K562 (cell line): ENCODE measurements around the gene TBC1D10A. TPM values are rescaled to one million over a fixed set of nuclear protein-coding genes. Genes with fewer than 3 reads are reported as not detected.
A peak's percentile ranks its signal among the peaks of the same experiment; 100 is the strongest.

Source experiments
- ATAC-seq: fragments of 200-7000 bp; cut with Tn5 transposase; 3 replicates; pipeline ENCODE4 v1.9.1; 2020; ENCODE audit warnings: moderate library complexity
- BruUV-seq: library from RNA; stranded (reverse); fragments of 400-500 nt; replicated peaks from 2 replicates; lab custom pipeline; 2021; lab: Mats Ljungman, UMichigan
- CTCF ChIA-PET: fragments of 300-600 bp; formaldehyde crosslinking; extraction: SDS; loops from one replicate; lab custom pipeline; 2021; ENCODE audit warnings: low intra/inter-chr PET ratio; lab: Yijun Ruan, JAX
- POLR2A ChIA-PET: fragments of 300-600, 350-650 bp; sonication (Branson Sonifier 250); formaldehyde crosslinking; extraction: SDS; loops from one replicate; lab custom pipeline; 2021; ENCODE audit warnings: antibody characterized with exemption, inconsistent platforms; lab: Yijun Ruan, JAX
- DNase-seq, 4 experiments: peaks; one replicate each; pipeline versions ENCODE4 v3.0.0 to v3.0.0-alpha.2; 2011 to 2018; ENCODE audit warnings: low spot score in 3 of 4, mixed read lengths in 3 of 4; ENCODE audit errors: extremely low read depth in 1 of 4
- FAIRE-seq: peaks from 2 replicates; lab custom pipeline; 2011; peaks lifted over from hg19 to GRCh38; lab: Jason Lieb, UNC
- H2AFZ ChIP-seq: 2 replicates; pipeline ENCODE4 v1.6.0; 2011; ENCODE audit warnings: low read depth, low read length, control low read depth, inconsistent platforms
- H3K27ac ChIP-seq: fragments of 200-600 bp; 3 replicates; pipeline ENCODE4 v1.8.0; 2011; ENCODE audit warnings: low read depth, mild to moderate bottlenecking, control low read depth, inconsistent platforms, low read length, moderate library complexity, mixed read lengths; ENCODE audit errors: extremely low read depth
- H3K27me3 ChIP-seq, 2 experiments: fragments of 300-600 bp in 1 of 2; 2 replicates in 1 of 2; 3 replicates in 1 of 2; pipeline versions ENCODE4 v1.6.0 to v1.8.0; 2011; ENCODE audit warnings: inconsistent platforms in 2 of 2, low read length in 2 of 2, mild to moderate bottlenecking in 1 of 2, mixed read lengths in 1 of 2, moderate library complexity in 1 of 2; ENCODE audit not compliant: control insufficient read depth in 2 of 2, insufficient read depth in 2 of 2
- H3K36me3 ChIP-seq: fragments of 300-600 bp; 3 replicates; pipeline ENCODE4 v1.8.0; 2011; ENCODE audit warnings: mild to moderate bottlenecking, low read length, inconsistent platforms; ENCODE audit not compliant: control insufficient read depth, insufficient read depth
- H3K4me1 ChIP-seq, 2 experiments: fragments of 200-600 bp in 1 of 2; replicated peaks in 1 of 2; 2 replicates in 1 of 2; 3 replicates in 1 of 2; pipeline versions ENCODE4 v1.5.1 to v1.8.0; 2011; ENCODE audit warnings: inconsistent platforms in 2 of 2, low read length in 2 of 2, mild to moderate bottlenecking in 1 of 2, mixed read lengths in 1 of 2, moderate library complexity in 1 of 2; ENCODE audit not compliant: control insufficient read depth in 2 of 2, insufficient read depth in 2 of 2
- H3K4me2 ChIP-seq: 2 replicates; pipeline ENCODE4 v1.6.1; 2011; ENCODE audit warnings: low read length, control low read depth, inconsistent platforms, mixed read lengths; ENCODE audit not compliant: insufficient read depth
- H3K4me3 ChIP-seq: fragments of 200-600 bp; sonication (generic), shearing (Covaris generic); 2 replicates; pipeline ENCODE4 v1.5.1; 2016; ENCODE audit warnings: control low read depth, inconsistent platforms
- H3K79me2 ChIP-seq: fragments of 200-600 bp; 3 replicates; pipeline ENCODE4 v1.8.0; 2011; ENCODE audit warnings: low read length, inconsistent platforms; ENCODE audit not compliant: control insufficient read depth, insufficient read depth
- H3K9ac ChIP-seq, 2 experiments: 2 replicates each; pipeline versions ENCODE4 v1.6.0 to v1.6.1; 2011; ENCODE audit warnings: low read depth in 2 of 2, low read length in 2 of 2, control low read depth in 1 of 2, inconsistent platforms in 1 of 2, mild to moderate bottlenecking in 1 of 2, mixed read lengths in 1 of 2; ENCODE audit not compliant: insufficient read depth in 1 of 2
- H3K9me1 ChIP-seq: one replicate; pipeline ENCODE4 v1.6.0; 2011; ENCODE audit warnings: inconsistent platforms, mild to moderate bottlenecking, low read length, moderate library complexity; ENCODE audit not compliant: control insufficient read depth, insufficient read depth
- H3K9me3 ChIP-seq: replicated peaks from 2 replicates; pipeline ENCODE4 v1.5.1; 2011; ENCODE audit warnings: low read depth, low read length, inconsistent platforms; ENCODE audit not compliant: control insufficient read depth, insufficient read depth
- H4K20me1 ChIP-seq: replicated peaks from 2 replicates; pipeline ENCODE4 v1.6.1; 2011; ENCODE audit warnings: low read length, inconsistent platforms, mixed read lengths; ENCODE audit not compliant: control insufficient read depth, insufficient read depth
- FOXK1 ChIP-seq: sonication (generic); formaldehyde crosslinking; IDR thresholded peaks from 2 replicates; pipeline ENCODE4 v1.8.0; 2022; ENCODE audit warnings: missing genetic modification reagents, mild to moderate bottlenecking, borderline replicate concordance
- GABPA ChIP-seq: fragments of 200-800 bp; sonication (Bioruptor generic); conservative IDR thresholded peaks from 2 replicates; pipeline ENCODE4 v1.6.1; 2016; ENCODE audit warnings: low read depth, missing genetic modification characterization, missing compliant biosample characterization
- HNRNPLL ChIP-seq: fragments of 200-400 bp; formaldehyde crosslinking; IDR thresholded peaks from 2 replicates; pipeline ENCODE4 v1.6.1; 2017; ENCODE audit warnings: low read length, low read depth, mild to moderate bottlenecking; ENCODE audit not compliant: poor library complexity, severe bottlenecking
- HOXB6 ChIP-seq: fragments of 250-450 bp; sonication (Bioruptor Pico); IDR thresholded peaks from 2 replicates; pipeline ENCODE4 v1.5.1; 2022; ENCODE audit warnings: mild to moderate bottlenecking, borderline replicate concordance
- KLF10 ChIP-seq: fragments of 250-450 bp; sonication (Bioruptor Pico); IDR thresholded peaks from 2 replicates; pipeline ENCODE4 v1.6.1; 2021; ENCODE audit warnings: matching md5 sums
- MAFG ChIP-seq: fragments of 450-650 bp; conservative IDR thresholded peaks from 2 replicates; pipeline ENCODE4 v1.6.1; 2016; ENCODE audit warnings: missing genetic modification characterization, missing compliant biosample characterization
- MAFK ChIP-seq: IDR thresholded peaks from 2 replicates; pipeline ENCODE4 v1.6.1; 2011; ENCODE audit warnings: low read length, improper control_type of control experiment
- PCBP2 ChIP-seq: fragments of 200-400 bp; formaldehyde crosslinking; IDR thresholded peaks from 2 replicates; pipeline ENCODE4 v1.6.1; 2018; ENCODE audit warnings: low read length, low read depth, mild to moderate bottlenecking, moderate library complexity; ENCODE audit not compliant: poor library complexity, severe bottlenecking
- SREBF1 ChIP-seq: fragments of 150-350 bp; IDR thresholded peaks from 2 replicates; pipeline ENCODE4 v1.6.1; 2014; ENCODE audit warnings: antibody characterized with exemption, low read depth, low read length, borderline replicate concordance
- ZBTB49 ChIP-seq: sonication (generic); formaldehyde crosslinking; IDR thresholded peaks from 2 replicates; pipeline ENCODE4 v1.8.0; 2022; ENCODE audit warnings: missing genetic modification reagents, mild to moderate bottlenecking, borderline replicate concordance
- ZNF124 ChIP-seq: sonication (generic); formaldehyde crosslinking; IDR thresholded peaks from 2 replicates; pipeline ENCODE4 v1.8.1; 2022; ENCODE audit warnings: missing genetic modification reagents
- ZNF407 ChIP-seq: fragments of 450-650 bp; IDR thresholded peaks from 2 replicates; pipeline ENCODE4 v1.6.1; 2016; ENCODE audit warnings: low read depth
- WGBS: fragments of 100-300 bp; shearing (Covaris generic); methylation state at CpG from one replicate; pipeline ENCODE4 v1.1.6; 2016; ENCODE audit warnings: low coverage, mixed read lengths; ENCODE audit not compliant: insufficient coverage; ENCODE audit errors: missing lambda C conversion rate; 5-methylcytosine and 5-hydroxymethylcytosine counted together
- in situ Hi-C: fragments of 300-500 bp; cut with MboI; formaldehyde crosslinking; loops from 4 replicates; pipeline ENCODE4 v1.15.0; 2018; ENCODE audit warnings: inconsistent platforms, mixed read lengths
- intact Hi-C: fragments of 100-400 bp; cut with micrococcal nuclease; formaldehyde crosslinking; loops from 2 replicates; pipeline ENCODE4 v1.14.2; 2022
- polyA plus RNA-seq, 8 experiments: library from polyadenylated mRNA; depleted of rRNA in 4 of 8; stranded (reverse) in 5 of 8; unstranded in 3 of 8; fragments of >200 nt; fragmentation: Nextera tagmentation in 2 of 8; fragmentation: Illumina TruSeq in 1 of 8; extraction: Ambion mirVana in 2 of 8; extraction: Trizol in 1 of 8; gene quantifications; 2 replicates each; pipeline versions ENCODE4 v1.2.1 to v1.2.3, GENCODE V29; 2011 to 2014; ENCODE audit warnings: inconsistent platforms in 1 of 8, missing spikeins in 1 of 8
- total RNA-seq, 7 experiments: library from RNA; depleted of rRNA in 6 of 7; stranded (reverse); fragments of >200 nt in 6 of 7; fragmentation: Illumina TruSeq in 2 of 7; extraction: Trizol in 2 of 7; gene quantifications; 2 replicates each; pipeline versions ENCODE4 v1.2.1 to v1.2.3, GENCODE V29; 2011 to 2021; ENCODE audit warnings: low replicate concordance in 1 of 7

Gene TBC1D10A
- total and polyA plus RNA-seq, 9 of the 15 experiments (the other 6 are each of a cell fraction or from before 2014, with no cell fraction given), result 0.13 to 10.4 (median 4.6) TPM

GRCh38 chr22:30285846-30286200, 40.9 kb downstream of the TBC1D10A start:
- peaks cover 6% of the 10 kb centered on the region; the same call in 1 of the 2 replicates for H4K20me1 ChIP-seq
- no peak for ATAC-seq
- no peak for FAIRE-seq
- BruUV-seq, result no TSS peak
- CTCF ChIA-PET, result interaction anchor here (1.1 to 2.8 kb wide), 3 partner anchors 23 to 177 kb away, joined by 3 to 23 read pairs (median 17); no protein-coding TSS in a partner anchor
- no peaks in the 10 kb centered on the region for H3K79me2 ChIP-seq
- no peaks in the 10 kb centered on the region for H3K9me1 ChIP-seq
- POLR2A ChIA-PET, result interaction anchor here (0.6 kb wide), 1 partner anchor 71 kb away, joined by 3 read pairs; the partner anchor contains the start of gene SF3A1
- WGBS, result 57% methylated on average over 5 of the region's 8 CpGs
- no peak overlapping the region for H3K4me3 ChIP-seq
- intact Hi-C loops (loop anchor here (1.0 kb wide), 1 partner anchor 23 kb away; no protein-coding TSS in a partner anchor), in situ Hi-C loops (loop anchor here (10.0 kb wide), 1 partner anchor 319 kb away; the partner anchor contains the start of gene TCN2)
- no peak overlapping the region for H3K27ac ChIP-seq
- no peaks in the 10 kb centered on the region for H3K9me3 ChIP-seq
- peaks cover 21 to 72% of the 10 kb centered on the region in 2 experiments; a peak in 4 of 5 replicates for H3K4me1 ChIP-seq
- no peak overlapping the region for H3K4me2 ChIP-seq
- no peak overlapping the region for H2AFZ ChIP-seq
- peak overlapping the region in 1 of 2 experiments; percentile 45; a peak in 1 of 4 replicates for H3K9ac ChIP-seq
- H3K27me3 ChIP-seq, result no peaks in the 10 kb centered on the region
- DNase-seq, result no peak
- H3K36me3 ChIP-seq, result no peaks in the 10 kb centered on the region
- no peak for TF ChIP-seq MAFK
- TF ChIP-seq ZNF124, result no peak
- no peak for TF ChIP-seq MAFG (tag)
- no peak for TF ChIP-seq SREBF1
- TF ChIP-seq KLF10 (CRISPR knock-in tag), result no peak
- no peak for TF ChIP-seq PCBP2
- no peak for TF ChIP-seq FOXK1
- TF ChIP-seq HOXB6 (CRISPR knock-in tag), result no peak
- TF ChIP-seq HNRNPLL, result no peak
- no peak for TF ChIP-seq ZBTB49
- no peak for TF ChIP-seq ZNF407
- TF ChIP-seq GABPA (tag), result no peak
